ENCODE results near the gene TRIM39.
"Not testable (repeated sequence)": the region's sequence is repeated elsewhere in the genome, so short reads cannot be mapped to it uniquely, and the experiment has no call there.

Gene TRIM39

GRCh38 chr6:30326526-30327231, at the start of gene TRIM39:
TRIM39 (plus strand) TSS chr6:30326927; CDS start chr6:30329318, 2,391 bp downstream.
- H3K36me3 Mint-ChIP-seq (ENCODE audit: insufficient read depth), result peaks cover 48% of the 10 kb centered on the region
- H3K4me1 Mint-ChIP-seq, result peaks cover 66% of the 10 kb centered on the region

GRCh38 chr6:30280988-30281387, 45.7 kb upstream of the TRIM39 start:
- not testable (repeated sequence) for H3K4me3 Mint-ChIP-seq; H3K27ac Mint-ChIP-seq (ENCODE audit: low read depth); ATAC-seq (replicated peaks; ENCODE audit: extremely low read depth, poor library complexity, severe bottlenecking); DNase-seq (ENCODE audit: low spot score in 2 of 2); H3K36me3 Mint-ChIP-seq (ENCODE audit: insufficient read depth); H3K27me3 Mint-ChIP-seq; H3K4me1 Mint-ChIP-seq
- peaks cover 33% of the 10 kb centered on the region for H3K9me3 Mint-ChIP-seq

More at GRCh38 chr6:30326526-30327231, at the start of gene TRIM39:
- H3K9me3 Mint-ChIP-seq, result no peaks in the 10 kb centered on the region
- peak within 1 kb of the TSS; percentile 98 for H3K27ac Mint-ChIP-seq (ENCODE audit: low read depth)
- peak; percentile 81 to 87 for DNase-seq (ENCODE audit: low spot score in 2 of 2)
- ATAC-seq (replicated peaks; ENCODE audit: extremely low read depth, poor library complexity, severe bottlenecking), result peak; percentile 59
- H3K27me3 Mint-ChIP-seq, result no peaks in the 10 kb centered on the region
- H3K4me3 Mint-ChIP-seq, result peak within 1 kb of the TSS; percentile 92

- peaks cover 1% of the 10 kb centered on the region for H3K36me3 Mint-ChIP-seq (ENCODE audit: insufficient read depth)
Measured at GRCh38 chr6:30282522-30282921, 44.2 kb upstream of the TRIM39 start.

GRCh38 chr6:30283761-30284160, 43.0 kb upstream of the TRIM39 start:
- no peak overlapping the region for H3K4me3 Mint-ChIP-seq
- no peak overlapping the region for H3K27ac Mint-ChIP-seq (ENCODE audit: low read depth)
- no peak for DNase-seq (ENCODE audit: low spot score in 2 of 2)
- ATAC-seq (replicated peaks; ENCODE audit: extremely low read depth, poor library complexity, severe bottlenecking), result no peak
- no peaks in the 10 kb centered on the region for H3K4me1 Mint-ChIP-seq
- H3K27me3 Mint-ChIP-seq, result no peaks in the 10 kb centered on the region
- peaks cover 38% of the 10 kb centered on the region for H3K9me3 Mint-ChIP-seq
- H3K36me3 Mint-ChIP-seq (ENCODE audit: insufficient read depth), result peaks cover 4% of the 10 kb centered on the region

More at GRCh38 chr6:30282522-30282921, 44.2 kb upstream of the TRIM39 start:
- no peak overlapping the region for H3K4me3 Mint-ChIP-seq
- no peak overlapping the region for H3K27ac Mint-ChIP-seq (ENCODE audit: low read depth)
- H3K9me3 Mint-ChIP-seq, result peaks cover 33% of the 10 kb centered on the region
- no peaks in the 10 kb centered on the region for H3K27me3 Mint-ChIP-seq
- DNase-seq (ENCODE audit: low spot score in 2 of 2), result no peak
- no peaks in the 10 kb centered on the region for H3K4me1 Mint-ChIP-seq
- ATAC-seq (replicated peaks; ENCODE audit: extremely low read depth, poor library complexity, severe bottlenecking), result no peak

GRCh38 chr6:30287139-30287538, 39.6 kb upstream of the TRIM39 start:
- peaks cover 10% of the 10 kb centered on the region for H3K36me3 Mint-ChIP-seq (ENCODE audit: insufficient read depth)
- DNase-seq (ENCODE audit: low spot score in 2 of 2) (no peak), ATAC-seq (replicated peaks; ENCODE audit: extremely low read depth, poor library complexity, severe bottlenecking) (no peak)
- no peak overlapping the region for H3K27ac Mint-ChIP-seq (ENCODE audit: low read depth)
- H3K4me3 Mint-ChIP-seq, result no peak overlapping the region
- no peaks in the 10 kb centered on the region for H3K27me3 Mint-ChIP-seq
- H3K9me3 Mint-ChIP-seq, result peaks cover 37% of the 10 kb centered on the region
- H3K4me1 Mint-ChIP-seq, result no peaks in the 10 kb centered on the region

GRCh38 chr6:30295837-30296236, 30.9 kb upstream of the TRIM39 start:
- Mint-ChIP-seq H3K36me3 (ENCODE audit: insufficient read depth) (peaks cover 24% of the 10 kb centered on the region), H3K27ac (ENCODE audit: low read depth) (no peak overlapping the region), H3K4me1 (peaks cover 13% of the 10 kb centered on the region), H3K27me3 (no peaks in the 10 kb centered on the region), H3K4me3 (no peak overlapping the region), H3K9me3 (no peaks in the 10 kb centered on the region)
- ATAC-seq (replicated peaks; ENCODE audit: extremely low read depth, poor library complexity, severe bottlenecking) (no peak), DNase-seq (ENCODE audit: low spot score in 2 of 2) (no peak)

- no peaks in the 10 kb centered on the region for H3K27me3 Mint-ChIP-seq
- peaks cover 67% of the 10 kb centered on the region for H3K4me1 Mint-ChIP-seq
- H3K4me3 Mint-ChIP-seq, result no peak overlapping the region
- no peak overlapping the region for H3K27ac Mint-ChIP-seq (ENCODE audit: low read depth)
- no peaks in the 10 kb centered on the region for H3K9me3 Mint-ChIP-seq
- DNase-seq (ENCODE audit: low spot score in 2 of 2), result no peak
- ATAC-seq (replicated peaks; ENCODE audit: extremely low read depth, poor library complexity, severe bottlenecking), result no peak
- peaks cover 8% of the 10 kb centered on the region for H3K36me3 Mint-ChIP-seq (ENCODE audit: insufficient read depth)
Measured at GRCh38 chr6:30304002-30304401, 22.7 kb upstream of the TRIM39 start.

- H3K4me3 Mint-ChIP-seq, result no peak overlapping the region
- ATAC-seq (replicated peaks; ENCODE audit: extremely low read depth, poor library complexity, severe bottlenecking), result no peak
- H3K36me3 Mint-ChIP-seq (ENCODE audit: insufficient read depth), result peaks cover 26% of the 10 kb centered on the region
- no peak for DNase-seq (ENCODE audit: low spot score in 2 of 2)
- no peaks in the 10 kb centered on the region for H3K27me3 Mint-ChIP-seq
- no peak overlapping the region for H3K27ac Mint-ChIP-seq (ENCODE audit: low read depth)
- peaks cover 75% of the 10 kb centered on the region for H3K4me1 Mint-ChIP-seq
- H3K9me3 Mint-ChIP-seq, result no peaks in the 10 kb centered on the region
Measured at GRCh38 chr6:30311101-30311500, 15.6 kb upstream of the TRIM39 start.

- H3K9me3 Mint-ChIP-seq, result no peaks in the 10 kb centered on the region
- no peak for ATAC-seq (replicated peaks; ENCODE audit: extremely low read depth, poor library complexity, severe bottlenecking)
- H3K4me3 Mint-ChIP-seq, result no peak overlapping the region
- H3K27me3 Mint-ChIP-seq, result no peaks in the 10 kb centered on the region
- peaks cover 76% of the 10 kb centered on the region for H3K4me1 Mint-ChIP-seq
- peak overlapping the region; percentile 7 for H3K27ac Mint-ChIP-seq (ENCODE audit: low read depth)
- DNase-seq (ENCODE audit: low spot score in 2 of 2), result no peak
- peaks cover 26% of the 10 kb centered on the region for H3K36me3 Mint-ChIP-seq (ENCODE audit: insufficient read depth)
Measured at GRCh38 chr6:30311671-30312070, 15.1 kb upstream of the TRIM39 start.

GRCh38 chr6:30312266-30312665, 14.5 kb upstream of the TRIM39 start:
- no peaks in the 10 kb centered on the region for H3K9me3 Mint-ChIP-seq
- peak overlapping the region; percentile 7 for H3K27ac Mint-ChIP-seq (ENCODE audit: low read depth)
- DNase-seq (ENCODE audit: low spot score in 2 of 2) (no peak), ATAC-seq (replicated peaks; ENCODE audit: extremely low read depth, poor library complexity, severe bottlenecking) (no peak)
- peaks cover 72% of the 10 kb centered on the region for H3K4me1 Mint-ChIP-seq
- no peaks in the 10 kb centered on the region for H3K27me3 Mint-ChIP-seq
- H3K4me3 Mint-ChIP-seq, result no peak overlapping the region
- peaks cover 26% of the 10 kb centered on the region for H3K36me3 Mint-ChIP-seq (ENCODE audit: insufficient read depth)

- Mint-ChIP-seq H3K36me3 (ENCODE audit: insufficient read depth) (peaks cover 29% of the 10 kb centered on the region), H3K4me1 (peaks cover 74% of the 10 kb centered on the region), H3K27me3 (no peaks in the 10 kb centered on the region), H3K9me3 (no peaks in the 10 kb centered on the region), H3K27ac (ENCODE audit: low read depth) (no peak overlapping the region), H3K4me3 (no peak overlapping the region)
- no peak for ATAC-seq (replicated peaks; ENCODE audit: extremely low read depth, poor library complexity, severe bottlenecking)
- no peak for DNase-seq (ENCODE audit: low spot score in 2 of 2)
Measured at GRCh38 chr6:30312676-30313321, 13.9 kb upstream of the TRIM39 start.

- Mint-ChIP-seq H3K27me3 (no peaks in the 10 kb centered on the region), H3K4me1 (peaks cover 77% of the 10 kb centered on the region), H3K4me3 (no peak overlapping the region), H3K27ac (ENCODE audit: low read depth) (no peak overlapping the region), H3K36me3 (ENCODE audit: insufficient read depth) (peaks cover 25% of the 10 kb centered on the region), H3K9me3 (no peaks in the 10 kb centered on the region)
- ATAC-seq (replicated peaks; ENCODE audit: extremely low read depth, poor library complexity, severe bottlenecking) (no peak), DNase-seq (ENCODE audit: low spot score in 2 of 2) (no peak)
Measured at GRCh38 chr6:30315156-30315555, 11.6 kb upstream of the TRIM39 start.
